Lower lobe of right lung (tissue), 2 donors: Measurements from ENCODE around the gene RUNX1. TPM values are rescaled to one million over a fixed set of nuclear protein-coding genes. Genes with fewer than 3 reads are reported as not detected.
"Not testable (repeated sequence)": the region's sequence is repeated elsewhere in the genome, so short reads cannot be mapped to it uniquely, and the experiment has no call there.

Experiments used
- ATAC-seq, 2 donors: fragments of 200-7000 bp; cut with Tn5 transposase; one replicate each; pipeline ENCODE4 v1.9.1; 2020 to 2022; ENCODE audit warnings: mild to moderate bottlenecking in 2 of 2, moderate library complexity in 2 of 2
- DNase-seq: peaks from one replicate; pipeline ENCODE4 v3.0.0-alpha.2; 2020
- H3K27ac ChIP-seq: fragments of 200-600 bp; one replicate; pipeline ENCODE4 v1.8.0; 2022
- H3K27me3 ChIP-seq: fragments of 200-600 bp; one replicate; pipeline ENCODE4 v1.8.0; 2022; ENCODE audit warnings: low read depth
- H3K36me3 ChIP-seq: fragments of 200-600 bp; one replicate; pipeline ENCODE4 v1.8.0; 2022; ENCODE audit warnings: mild to moderate bottlenecking
- H3K4me1 ChIP-seq: fragments of 200-600 bp; one replicate; pipeline ENCODE4 v1.8.0; 2022
- H3K4me3 ChIP-seq: fragments of 200-600 bp; one replicate; pipeline ENCODE4 v1.8.0; 2022; ENCODE audit warnings: mild to moderate bottlenecking
- H3K9me3 ChIP-seq: fragments of 200-600 bp; one replicate; pipeline ENCODE4 v1.8.0; 2022
- intact Hi-C: fragments of 100-400 bp; cut with DNase I; formaldehyde crosslinking; loops from one replicate; pipeline ENCODE4 v1.11.0; 2022
- total RNA-seq: library from RNA; stranded (reverse); fragmentation: NEBNext Ultra II Directional; extraction: Animal tissue kit (Norgen Biotek cat#: 25700); gene quantifications from one replicate; pipeline ENCODE4 v1.2.1, GENCODE V29; 2021
- TF ChIP-seq, protein P1 (sequence below): fragments of 200-600 bp; IDR thresholded peaks from one replicate; pipeline ENCODE4 v1.8.0; 2022; ENCODE audit warnings: antibody characterized with exemption, mild to moderate bottlenecking
- donor health status: DM: no; HTN: yes; CAD: no; lungs with severe emphysema.

The RUNX1 gene
- total RNA-seq, 1 donor from 2014 or later = 110 TPM

DNA sequence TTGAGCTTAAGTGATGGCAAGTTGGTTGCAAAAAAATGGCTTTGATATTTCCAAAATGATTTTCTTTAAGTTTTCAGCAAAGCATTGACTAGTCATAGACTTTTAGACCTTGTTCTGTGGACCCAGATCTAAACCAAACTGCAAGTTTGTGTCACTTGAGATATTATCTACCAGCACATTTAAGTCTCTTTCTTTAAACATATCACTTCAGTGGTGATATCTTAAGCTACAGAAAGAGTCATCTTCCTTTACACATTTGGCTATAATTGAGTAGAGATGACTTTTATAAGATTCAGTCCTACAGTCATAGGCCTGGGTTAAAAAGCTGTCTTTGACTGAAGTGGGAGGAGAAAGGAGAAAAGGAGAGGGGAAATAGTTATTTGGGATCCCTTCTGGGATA is 95.2 kb downstream of the RUNX1 start:
- ATAC-seq (no peak), DNase-seq (no peak)
- no peaks in the 10 kb centered on the region for H3K4me1 ChIP-seq
- intact Hi-C loops = no loop called here
- H3K27ac ChIP-seq = no peak overlapping the region
- no peaks in the 10 kb centered on the region for H3K27me3 ChIP-seq
- H3K36me3 ChIP-seq = no peaks in the 10 kb centered on the region
- TF ChIP-seq, protein P1, sequence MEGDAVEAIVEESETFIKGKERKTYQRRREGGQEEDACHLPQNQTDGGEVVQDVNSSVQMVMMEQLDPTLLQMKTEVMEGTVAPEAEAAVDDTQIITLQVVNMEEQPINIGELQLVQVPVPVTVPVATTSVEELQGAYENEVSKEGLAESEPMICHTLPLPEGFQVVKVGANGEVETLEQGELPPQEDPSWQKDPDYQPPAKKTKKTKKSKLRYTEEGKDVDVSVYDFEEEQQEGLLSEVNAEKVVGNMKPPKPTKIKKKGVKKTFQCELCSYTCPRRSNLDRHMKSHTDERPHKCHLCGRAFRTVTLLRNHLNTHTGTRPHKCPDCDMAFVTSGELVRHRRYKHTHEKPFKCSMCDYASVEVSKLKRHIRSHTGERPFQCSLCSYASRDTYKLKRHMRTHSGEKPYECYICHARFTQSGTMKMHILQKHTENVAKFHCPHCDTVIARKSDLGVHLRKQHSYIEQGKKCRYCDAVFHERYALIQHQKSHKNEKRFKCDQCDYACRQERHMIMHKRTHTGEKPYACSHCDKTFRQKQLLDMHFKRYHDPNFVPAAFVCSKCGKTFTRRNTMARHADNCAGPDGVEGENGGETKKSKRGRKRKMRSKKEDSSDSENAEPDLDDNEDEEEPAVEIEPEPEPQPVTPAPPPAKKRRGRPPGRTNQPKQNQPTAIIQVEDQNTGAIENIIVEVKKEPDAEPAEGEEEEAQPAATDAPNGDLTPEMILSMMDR = no peak
- H3K9me3 ChIP-seq = no peaks in the 10 kb centered on the region
- H3K4me3 ChIP-seq = no peak overlapping the region

DNA sequence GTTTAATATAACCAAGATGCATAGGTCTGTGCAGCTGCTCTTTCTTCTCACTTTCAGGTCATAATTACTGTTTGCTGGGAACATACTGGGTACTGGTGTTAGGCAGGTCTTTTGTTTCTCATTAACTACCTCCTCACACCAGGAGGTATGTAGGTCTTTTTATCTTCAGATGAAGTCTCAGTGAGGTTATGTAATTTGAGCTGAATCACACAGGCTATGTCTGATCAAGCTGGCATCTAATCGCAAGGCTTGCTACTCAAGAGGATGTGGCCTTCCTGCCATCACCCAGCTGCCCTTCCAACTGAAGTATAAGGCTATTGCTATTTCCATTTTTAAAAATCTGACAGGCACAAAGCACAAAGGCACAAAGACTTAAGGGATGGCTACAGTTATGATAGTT is 96.4 kb downstream of the RUNX1 start:
- ATAC-seq (no peak), DNase-seq (no peak)
- intact Hi-C loops = no loop called here
- Histone ChIP-seq H3K4me3 (no peak overlapping the region), H3K4me1 (no peaks in the 10 kb centered on the region), H3K36me3 (no peaks in the 10 kb centered on the region), H3K27ac (no peak overlapping the region), H3K9me3 (no peaks in the 10 kb centered on the region), H3K27me3 (no peaks in the 10 kb centered on the region)
- TF ChIP-seq, protein P1 = no peak

DNA sequence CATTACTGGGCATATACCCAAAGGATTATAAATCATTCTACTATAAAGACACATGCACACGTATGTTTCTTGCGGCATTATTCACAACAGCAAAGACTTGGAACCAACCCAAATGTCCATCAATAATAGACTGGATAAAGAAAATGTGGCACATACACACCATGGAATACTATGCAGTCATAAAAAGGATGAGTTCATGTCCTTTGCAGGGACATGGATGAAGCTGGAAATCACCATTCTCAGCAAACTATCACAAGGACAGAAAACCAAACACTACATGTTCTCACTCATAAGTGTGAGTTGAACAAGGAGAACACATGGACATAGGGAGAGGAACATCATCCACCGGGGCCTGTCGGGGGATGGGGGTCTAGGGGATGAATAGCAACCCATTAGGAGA is 97.2 kb downstream of the RUNX1 start:
- intact Hi-C loops, ATAC-seq, H3K9me3 ChIP-seq, H3K27me3 ChIP-seq, H3K36me3 ChIP-seq, H3K4me1 ChIP-seq, H3K27ac ChIP-seq, H3K4me3 ChIP-seq, DNase-seq: not testable (repeated sequence)

DNA sequence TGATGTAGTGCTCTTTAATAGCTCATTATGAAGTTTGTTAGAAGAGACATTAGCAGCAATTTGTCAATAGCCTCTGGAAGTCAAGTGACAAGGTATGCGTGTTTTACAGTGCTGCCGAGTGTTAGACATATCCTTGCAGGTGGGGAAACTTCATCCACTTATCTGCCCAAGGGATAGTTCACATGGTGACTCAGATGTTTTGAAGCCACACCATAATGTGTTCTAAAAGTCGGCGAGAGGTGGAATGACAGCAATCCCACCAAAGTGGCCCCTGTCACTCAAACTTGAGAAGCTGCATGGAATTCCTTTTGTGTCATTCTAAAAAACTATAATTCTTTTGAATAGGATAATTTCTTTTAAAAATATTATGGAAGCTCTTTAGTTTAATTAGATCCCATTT is 98.1 kb downstream of the RUNX1 start:
- no peaks in the 10 kb centered on the region for H3K9me3 ChIP-seq
- H3K4me1 ChIP-seq = no peaks in the 10 kb centered on the region
- H3K27me3 ChIP-seq = no peaks in the 10 kb centered on the region
- H3K27ac ChIP-seq = no peak overlapping the region
- intact Hi-C loops = no loop called here
- TF ChIP-seq, protein P1 = no peak
- H3K4me3 ChIP-seq = no peak overlapping the region
- ATAC-seq (no peak), DNase-seq (no peak)
- H3K36me3 ChIP-seq = no peaks in the 10 kb centered on the region

- Histone ChIP-seq H3K36me3 (no peaks in the 10 kb centered on the region), H3K27ac (no peak overlapping the region), H3K4me3 (no peak overlapping the region), H3K27me3 (no peaks in the 10 kb centered on the region), H3K4me1 (no peaks in the 10 kb centered on the region), H3K9me3 (no peaks in the 10 kb centered on the region)
- ATAC-seq = no peak
- intact Hi-C loops = no loop called here
- DNase-seq = no peak
- TF ChIP-seq, protein P1 = no peak
Observed at GRCh38 chr21:34949499-34949898, 99.6 kb downstream of the RUNX1 start.

- H3K4me1 ChIP-seq = no peaks in the 10 kb centered on the region
- H3K4me3 ChIP-seq = no peak overlapping the region
- intact Hi-C loops = no loop called here
- no peaks in the 10 kb centered on the region for H3K27me3 ChIP-seq
- H3K36me3 ChIP-seq = no peaks in the 10 kb centered on the region
- ATAC-seq (no peak), DNase-seq (no peak)
- H3K27ac ChIP-seq = no peak overlapping the region
- no peaks in the 10 kb centered on the region for H3K9me3 ChIP-seq
- TF ChIP-seq, protein P1 = no peak
Observed at GRCh38 chr21:34949030-34949429, 100.1 kb downstream of the RUNX1 start.
